Activated T-helper 2 cell treated with anti-CD3 and anti-CD28 coated beads, Interferon-gamma antibody, Interleukin-2, Interleukin-4, amounts not matched to agents 10 μg/mL and 5 μg/mL and 100 μg/mL, durations not matched to agents 14 hours and 24 hours and 36 hours (primary cell): ENCODE measurements around the gene SPEN. TPM values are rescaled to one million over a fixed set of nuclear protein-coding genes. Genes with fewer than 3 reads are reported as not detected.
"Not testable (repeated sequence)": the region's sequence is repeated elsewhere in the genome, so short reads cannot be mapped to it uniquely, and the experiment has no call there.

Source experiments
- DNase-seq: peaks from one replicate; pipeline ENCODE4 v3.0.0; 2021; ENCODE audit warnings: low spot score
- H3K27ac Mint-ChIP-seq: one replicate; pipeline ENCODE4 v1.8.0; 2021; ENCODE audit warnings: mixed read lengths
- H3K27me3 Mint-ChIP-seq: one replicate; pipeline ENCODE4 v1.8.0; 2021; ENCODE audit warnings: low read depth, mixed read lengths
- H3K36me3 Mint-ChIP-seq: one replicate; pipeline ENCODE4 v1.8.0; 2021; ENCODE audit warnings: low read depth, mixed read lengths
- H3K4me1 Mint-ChIP-seq: one replicate; pipeline ENCODE4 v1.8.0; 2021; ENCODE audit warnings: low read depth, mixed read lengths
- H3K4me3 Mint-ChIP-seq: one replicate; pipeline ENCODE4 v1.8.0; 2021; ENCODE audit warnings: low read depth, mild to moderate bottlenecking, moderate library complexity, mixed read lengths
- H3K9me3 Mint-ChIP-seq: one replicate; pipeline ENCODE4 v1.8.0; 2021; ENCODE audit warnings: mixed read lengths
- intact Hi-C: fragments of 100-400 bp; cut with micrococcal nuclease; formaldehyde crosslinking; loops from one replicate; pipeline ENCODE4 v1.15.1; 2023
- total RNA-seq: library from RNA; stranded (reverse); gene quantifications from 2 replicates; pipeline ENCODE4 v1.2.3, GENCODE V29; 2022

SPEN gene
- total RNA-seq, 1 donor from 2014 or later: 75.9 TPM

- Mint-ChIP-seq H3K4me1 (peaks cover 6% of the 10 kb centered on the region), H3K27me3 (no peaks in the 10 kb centered on the region), H3K4me3 (no peak overlapping the region), H3K9me3 (no peaks in the 10 kb centered on the region), H3K36me3 (no peaks in the 10 kb centered on the region), H3K27ac (no peak overlapping the region)
- intact Hi-C loops: loop anchor here (5.0 kb wide), 1 partner anchor 241 kb away; no protein-coding TSS in a partner anchor
- no peak for DNase-seq
These were observed 30.8 kb upstream of the SPEN start for GRCh38 chr1:15816674-15817073.

- no peaks in the 10 kb centered on the region for H3K36me3 Mint-ChIP-seq
- DNase-seq: no peak
- intact Hi-C loops: no loop called here
These were observed 27.0 kb upstream of the SPEN start for GRCh38 chr1:15820478-15820877.

GRCh38 chr1:15825800-15826199 lies 21.7 kb upstream of the SPEN start:
- Mint-ChIP-seq H3K4me3 (no peak overlapping the region), H3K4me1 (peaks cover 12% of the 10 kb centered on the region), H3K9me3 (no peaks in the 10 kb centered on the region), H3K27me3 (no peaks in the 10 kb centered on the region), H3K27ac (no peak overlapping the region), H3K36me3 (no peaks in the 10 kb centered on the region)
- DNase-seq: no peak
- intact Hi-C loops: no loop called here

More at GRCh38 chr1:15820478-15820877, 27.0 kb upstream of the SPEN start:
- no peaks in the 10 kb centered on the region for H3K9me3 Mint-ChIP-seq
- H3K27ac Mint-ChIP-seq: no peak overlapping the region
- peaks cover 6% of the 10 kb centered on the region for H3K4me1 Mint-ChIP-seq
- no peak overlapping the region for H3K4me3 Mint-ChIP-seq
- no peaks in the 10 kb centered on the region for H3K27me3 Mint-ChIP-seq

GRCh38 chr1:15826810-15827507 lies 20.5 kb upstream of the SPEN start:
- Mint-ChIP-seq H3K4me1 (peaks cover 16% of the 10 kb centered on the region), H3K36me3 (peaks cover 4% of the 10 kb centered on the region), H3K27me3 (no peaks in the 10 kb centered on the region), H3K9me3 (no peaks in the 10 kb centered on the region), H3K27ac (no peak overlapping the region), H3K4me3 (no peak overlapping the region)
- intact Hi-C loops: no loop called here
- no peak for DNase-seq

GRCh38 chr1:15827567-15827966 lies 19.9 kb upstream of the SPEN start:
- H3K27me3 Mint-ChIP-seq, H3K9me3 Mint-ChIP-seq, intact Hi-C loops, H3K27ac Mint-ChIP-seq, DNase-seq, H3K4me3 Mint-ChIP-seq, H3K36me3 Mint-ChIP-seq: not testable (repeated sequence)
- H3K4me1 Mint-ChIP-seq: peaks cover 17% of the 10 kb centered on the region

GRCh38 chr1:15828931-15829330 lies 18.6 kb upstream of the SPEN start:
- peaks cover 22% of the 10 kb centered on the region for H3K4me1 Mint-ChIP-seq
- H3K27ac Mint-ChIP-seq, H3K27me3 Mint-ChIP-seq, DNase-seq, H3K36me3 Mint-ChIP-seq, H3K4me3 Mint-ChIP-seq, H3K9me3 Mint-ChIP-seq, intact Hi-C loops: not testable (repeated sequence)

- intact Hi-C loops: no loop called here
- DNase-seq: no peak
- Mint-ChIP-seq H3K36me3 (peaks cover 9% of the 10 kb centered on the region), H3K4me3 (no peak overlapping the region), H3K27ac (no peak overlapping the region), H3K27me3 (no peaks in the 10 kb centered on the region), H3K9me3 (no peaks in the 10 kb centered on the region), H3K4me1 (peaks cover 22% of the 10 kb centered on the region)
These were observed 17.2 kb upstream of the SPEN start for GRCh38 chr1:15830258-15830657.

- Mint-ChIP-seq H3K9me3 (no peaks in the 10 kb centered on the region), H3K27ac (peak overlapping the region; percentile 97), H3K4me3 (peak overlapping the region; percentile 88), H3K27me3 (no peaks in the 10 kb centered on the region), H3K36me3 (peaks cover 9% of the 10 kb centered on the region), H3K4me1 (peaks cover 28% of the 10 kb centered on the region)
- DNase-seq: peak; percentile 55
- intact Hi-C loops: loop anchor here (1.0 kb wide), 2 partner anchors 86 to 133 kb away; no protein-coding TSS in a partner anchor
These were observed 14.3 kb upstream of the SPEN start for GRCh38 chr1:15833069-15833679.

GRCh38 chr1:15833842-15834405 lies 13.6 kb upstream of the SPEN start:
- peak overlapping the region; percentile 88 for H3K4me3 Mint-ChIP-seq
- H3K4me1 Mint-ChIP-seq: peaks cover 28% of the 10 kb centered on the region
- peak overlapping the region; percentile 97 for H3K27ac Mint-ChIP-seq
- peaks cover 9% of the 10 kb centered on the region for H3K36me3 Mint-ChIP-seq
- intact Hi-C loops: loop anchor here (1.0 to 2.0 kb wide), 4 partner anchors 85 to 309 kb away; partner anchors contain the start of gene CASP9
- H3K9me3 Mint-ChIP-seq: no peaks in the 10 kb centered on the region
- no peak for DNase-seq
- H3K27me3 Mint-ChIP-seq: no peaks in the 10 kb centered on the region

GRCh38 chr1:15834406-15835204 lies 12.9 kb upstream of the SPEN start:
- Mint-ChIP-seq H3K36me3 (peaks cover 9% of the 10 kb centered on the region), H3K27ac (peak overlapping the region; percentile 97), H3K27me3 (no peaks in the 10 kb centered on the region), H3K4me3 (peak overlapping the region; percentile 88), H3K9me3 (no peaks in the 10 kb centered on the region), H3K4me1 (peaks cover 26% of the 10 kb centered on the region)
- intact Hi-C loops: loop anchor here (1.0 to 2.0 kb wide), 4 partner anchors 13 to 533 kb away; partner anchors contain the start of genes CASP9, SPEN and SZRD1
- DNase-seq: peak; percentile 87

GRCh38 chr1:15835205-15835740 lies 12.2 kb upstream of the SPEN start:
- DNase-seq: no peak
- Mint-ChIP-seq H3K9me3 (no peaks in the 10 kb centered on the region), H3K27ac (peak overlapping the region; percentile 97), H3K27me3 (no peaks in the 10 kb centered on the region), H3K4me3 (peak overlapping the region; percentile 88), H3K4me1 (peaks cover 20% of the 10 kb centered on the region), H3K36me3 (peaks cover 9% of the 10 kb centered on the region)
- intact Hi-C loops: loop anchor here (1.0 to 2.0 kb wide), 4 partner anchors 12 to 532 kb away; partner anchors contain the start of genes CASP9, SPEN and SZRD1
